B cell (primary cell): ENCODE measurements around the gene STX8. TPM values are rescaled to one million over a fixed set of nuclear protein-coding genes. Genes with fewer than 3 reads are reported as not detected.

ENCODE experiments used
- ATAC-seq: fragments of 200-7000 bp; cut with Tn5 transposase; one replicate; pipeline ENCODE4 v1.10.0; 2021; ENCODE audit warnings: low read depth, mild to moderate bottlenecking, moderate number of reproducible peaks, moderate library complexity
- CTCF ChIA-PET: fragments of 350-600 bp; sonication (Branson Sonifier 250); formaldehyde crosslinking; loops from one replicate; lab custom pipeline; 2021; ENCODE audit warnings: antibody characterized with exemption, inconsistent platforms; lab: Charles Lee
- POLR2A ChIA-PET: fragments of 350-600 bp; sonication (Branson Sonifier 250); formaldehyde crosslinking; loops from one replicate; lab custom pipeline; 2021; ENCODE audit warnings: antibody characterized with exemption; lab: Charles Lee
- DNase-seq: peaks from one replicate; pipeline ENCODE4 v3.0.0; 2013
- H2AFZ ChIP-seq: 2 replicates; pipeline ENCODE4 v1.6.1; 2012; ENCODE audit warnings: mild to moderate bottlenecking, low read depth, low read length; ENCODE audit not compliant: insufficient read depth, poor library complexity, severe bottlenecking
- H3K27ac ChIP-seq, 2 donors: 1 replicate in 1 of 2; 2 replicates in 1 of 2; pipeline ENCODE4 v1.5.1; 2012 to 2013; ENCODE audit warnings: low read length in 2 of 2, mild to moderate bottlenecking in 2 of 2, moderate library complexity in 1 of 2
- H3K27me3 ChIP-seq, 4 experiments: fragments of 200-600 bp in 1 of 4; sonication (generic) in 1 of 4; replicated peaks in 1 of 4; 1 replicate in 2 of 4; 2 replicates in 2 of 4; pipeline versions ENCODE4 v1.6.1 to v1.7.0; 2013 to 2016; ENCODE audit warnings: low read length in 3 of 4, mild to moderate bottlenecking in 2 of 4, mixed read lengths in 1 of 4, moderate library complexity in 1 of 4; ENCODE audit not compliant: insufficient read depth in 4 of 4, control insufficient read depth in 3 of 4; ENCODE audit errors: control extremely low read depth in 1 of 4
- H3K36me3 ChIP-seq, 2 experiments: replicated peaks in 1 of 2; 1 replicate in 1 of 2; 2 replicates in 1 of 2; pipeline versions ENCODE4 v1.6.1 to v1.7.1; 2013; ENCODE audit warnings: low read length in 1 of 2; ENCODE audit not compliant: insufficient read depth in 2 of 2, control insufficient read depth in 1 of 2; ENCODE audit errors: control extremely low read depth in 1 of 2, extremely low read depth in 1 of 2
- H3K4me1 ChIP-seq, 2 donors: fragments of 200-600 bp in 1 of 2; sonication (generic) in 1 of 2; 1 replicate in 1 of 2; 2 replicates in 1 of 2; pipeline versions ENCODE4 v1.5.1 to v1.6.1; 2013 to 2017; ENCODE audit warnings: low read length in 2 of 2; ENCODE audit not compliant: control insufficient read depth in 2 of 2, insufficient read depth in 2 of 2
- H3K4me2 ChIP-seq: replicated peaks from 2 replicates; pipeline ENCODE3; 2012; ENCODE audit warnings: mild to moderate bottlenecking, low read depth, low read length; ENCODE audit not compliant: poor library complexity, severe bottlenecking
- H3K4me3 ChIP-seq, 5 experiments: fragments of 200-600 bp in 1 of 5; sonication (generic) in 1 of 5; 1 replicate in 3 of 5; 2 replicates in 2 of 5; pipeline versions ENCODE4 v1.5.1 to v1.7.0; 2011 to 2016; ENCODE audit warnings: low read length in 4 of 5, mild to moderate bottlenecking in 4 of 5, low read depth in 2 of 5, control low read depth in 1 of 5, moderate library complexity in 1 of 5; ENCODE audit not compliant: insufficient read depth in 1 of 5; ENCODE audit errors: control extremely low read depth in 1 of 5, extremely low read depth in 1 of 5
- H3K79me2 ChIP-seq: fragments of 200-600 bp; sonication (generic); one replicate; pipeline ENCODE4 v1.6.0; 2016; ENCODE audit warnings: low read length; ENCODE audit not compliant: control insufficient read depth, insufficient read depth
- H3K9ac ChIP-seq: fragments of 200-600 bp; sonication (generic); 2 replicates; pipeline ENCODE4 v1.6.1; 2017; ENCODE audit warnings: mild to moderate bottlenecking, low read length, moderate library complexity
- H3K9me3 ChIP-seq, 3 donors: one replicate each; pipeline versions ENCODE4 v1.6.1 to v1.7.1; 2013; ENCODE audit warnings: low read length in 2 of 3; ENCODE audit not compliant: control insufficient read depth in 2 of 3, insufficient read depth in 1 of 3; ENCODE audit errors: control extremely low read depth in 1 of 3
- H4K20me1 ChIP-seq: 2 replicates; pipeline ENCODE4 v1.6.0; 2012; ENCODE audit warnings: mild to moderate bottlenecking, low read length; ENCODE audit not compliant: insufficient read depth, control insufficient read depth, poor library complexity, severe bottlenecking
- H3K27ac Mint-ChIP-seq: one replicate; pipeline ENCODE4 v1.8.0; 2021; ENCODE audit warnings: mixed read lengths
- H3K27me3 Mint-ChIP-seq: one replicate; pipeline ENCODE4 v1.8.0; 2021; ENCODE audit warnings: mixed read lengths
- H3K4me1 Mint-ChIP-seq: one replicate; pipeline ENCODE4 v1.8.0; 2021; ENCODE audit warnings: mixed read lengths
- H3K4me3 Mint-ChIP-seq: one replicate; pipeline ENCODE4 v1.8.0; 2021; ENCODE audit warnings: mixed read lengths
- H3K9me3 Mint-ChIP-seq: one replicate; pipeline ENCODE4 v1.8.0; 2022; ENCODE audit warnings: mixed read lengths; ENCODE audit not compliant: insufficient read depth
- EZH2 ChIP-seq: IDR thresholded peaks from 2 replicates; pipeline ENCODE4 v1.6.1; 2012; ENCODE audit warnings: borderline replicate concordance, low read depth, mild to moderate bottlenecking, moderate library complexity, low read length; ENCODE audit not compliant: insufficient read depth, poor library complexity, severe bottlenecking
- WGBS: methylation state at CpG from one replicate; pipeline ENCODE4 v1.1.5; 2013; ENCODE audit warnings: missing lambda C conversion rate; ENCODE audit not compliant: insufficient coverage; 5-methylcytosine and 5-hydroxymethylcytosine counted together
- intact Hi-C: fragments of 100-400 bp; cut with micrococcal nuclease; formaldehyde crosslinking; loops from one replicate; pipeline ENCODE4 v1.10.0; 2022
- polyA plus RNA-seq: library from polyadenylated mRNA; depleted of rRNA; stranded (reverse); fragments of >200 nt; gene quantifications from 2 replicates; pipeline ENCODE4 v1.2.3, GENCODE V29; 2012
- total RNA-seq, 2 donors: library from RNA; stranded (reverse); fragments of 120-200 nt in 1 of 2; gene quantifications; 1 replicate in 1 of 2; 2 replicates in 1 of 2; pipeline versions ENCODE4 v1.2.3 to v1.2.4, GENCODE V29; 2013 to 2022
- TF ChIP-seq, protein P1 (sequence below): fragments of 200-600 bp; IDR thresholded peaks from one replicate; pipeline ENCODE4 v1.8.0; 2022; ENCODE audit warnings: antibody characterized with exemption, mild to moderate bottlenecking

Gene STX8
- total and polyA plus RNA-seq, 2 donors (not counting 1 experiment from before 2014, with no cell fraction given): 35.8 to 61.5 TPM

DNA sequence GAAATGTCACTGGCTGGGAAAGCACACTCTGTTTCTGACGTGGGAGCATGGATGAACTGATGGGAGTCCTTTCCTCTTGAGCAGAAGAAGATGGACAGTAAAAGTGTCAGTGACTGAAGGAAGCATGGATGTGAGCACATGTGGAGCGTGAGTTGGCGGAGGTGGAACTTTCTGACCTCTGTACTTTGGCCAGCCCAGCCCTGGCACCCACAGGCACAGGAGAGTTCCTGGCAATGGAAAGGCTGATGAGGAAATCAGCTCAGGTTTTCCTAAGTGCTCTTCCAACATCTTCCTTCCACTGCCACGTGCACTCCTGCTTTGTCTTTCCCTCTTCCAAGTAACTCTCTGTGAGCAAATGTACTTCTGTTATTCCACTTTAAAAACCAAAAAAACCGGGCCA lies 277.5 kb downstream of the STX8 start:
- ChIA-PET POLR2A (no interaction called here), CTCF (no interaction called here)
- H3K9me3 Mint-ChIP-seq: no peaks in the 10 kb centered on the region
- TF ChIP-seq, protein P1, sequence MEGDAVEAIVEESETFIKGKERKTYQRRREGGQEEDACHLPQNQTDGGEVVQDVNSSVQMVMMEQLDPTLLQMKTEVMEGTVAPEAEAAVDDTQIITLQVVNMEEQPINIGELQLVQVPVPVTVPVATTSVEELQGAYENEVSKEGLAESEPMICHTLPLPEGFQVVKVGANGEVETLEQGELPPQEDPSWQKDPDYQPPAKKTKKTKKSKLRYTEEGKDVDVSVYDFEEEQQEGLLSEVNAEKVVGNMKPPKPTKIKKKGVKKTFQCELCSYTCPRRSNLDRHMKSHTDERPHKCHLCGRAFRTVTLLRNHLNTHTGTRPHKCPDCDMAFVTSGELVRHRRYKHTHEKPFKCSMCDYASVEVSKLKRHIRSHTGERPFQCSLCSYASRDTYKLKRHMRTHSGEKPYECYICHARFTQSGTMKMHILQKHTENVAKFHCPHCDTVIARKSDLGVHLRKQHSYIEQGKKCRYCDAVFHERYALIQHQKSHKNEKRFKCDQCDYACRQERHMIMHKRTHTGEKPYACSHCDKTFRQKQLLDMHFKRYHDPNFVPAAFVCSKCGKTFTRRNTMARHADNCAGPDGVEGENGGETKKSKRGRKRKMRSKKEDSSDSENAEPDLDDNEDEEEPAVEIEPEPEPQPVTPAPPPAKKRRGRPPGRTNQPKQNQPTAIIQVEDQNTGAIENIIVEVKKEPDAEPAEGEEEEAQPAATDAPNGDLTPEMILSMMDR: no peak
- TF ChIP-seq EZH2: no peak
- Histone ChIP-seq H3K27ac (no peak overlapping the region), H4K20me1 (no peaks in the 10 kb centered on the region), H3K27me3 (no peaks in the 10 kb centered on the region), H3K9me3 (no peaks in the 10 kb centered on the region), H3K79me2 (no peaks in the 10 kb centered on the region), H3K4me1 (peaks cover 5% of the 10 kb centered on the region in 2 donors), H3K4me3 (no peak overlapping the region), H2AFZ (no peak overlapping the region), H3K9ac (no peak overlapping the region), H3K36me3 (no peaks in the 10 kb centered on the region), H3K4me2 (no peak overlapping the region)
- H3K4me1 Mint-ChIP-seq: peaks cover 15% of the 10 kb centered on the region
- no peaks in the 10 kb centered on the region for H3K27me3 Mint-ChIP-seq
- H3K27ac Mint-ChIP-seq: no peak overlapping the region
- intact Hi-C loops: no loop called here
- DNase-seq (no peak), ATAC-seq (no peak)
- 100% methylated on average over 3 of the region's 5 CpGs for WGBS
- no peak overlapping the region for H3K4me3 Mint-ChIP-seq

GRCh38 chr17:9294661-9295210 lies 280.9 kb downstream of the STX8 start:
- ATAC-seq (no peak), DNase-seq (no peak)
- no peaks in the 10 kb centered on the region for H4K20me1 ChIP-seq
- H3K27me3 ChIP-seq: no peaks in the 10 kb centered on the region
- H3K9ac ChIP-seq: no peak overlapping the region
- peaks cover 15% of the 10 kb centered on the region for H3K4me1 Mint-ChIP-seq
- 90% methylated on average over 2 of the region's 4 CpGs for WGBS
- intact Hi-C loops: no loop called here
- no peaks in the 10 kb centered on the region for H3K79me2 ChIP-seq
- H3K27ac Mint-ChIP-seq: no peak overlapping the region
- H2AFZ ChIP-seq: no peak overlapping the region
- peaks cover 9 to 10% of the 10 kb centered on the region in 2 donors for H3K4me1 ChIP-seq
- H3K27ac ChIP-seq: no peak overlapping the region
- H3K9me3 Mint-ChIP-seq: no peaks in the 10 kb centered on the region
- no peaks in the 10 kb centered on the region for H3K27me3 Mint-ChIP-seq
- CTCF ChIA-PET: no interaction called here
- no peak overlapping the region for H3K4me3 ChIP-seq
- POLR2A ChIA-PET: no interaction called here
- no peaks in the 10 kb centered on the region for H3K9me3 ChIP-seq
- no peak overlapping the region for H3K4me3 Mint-ChIP-seq
- no peaks in the 10 kb centered on the region for H3K36me3 ChIP-seq
- TF ChIP-seq, protein P1: no peak
- TF ChIP-seq EZH2: no peak
- H3K4me2 ChIP-seq: no peak overlapping the region
